Heart right ventricle (tissue), 16 donors: ENCODE data around the gene DENND2D. TPM values are rescaled to one million over a fixed set of nuclear protein-coding genes. Genes with fewer than 3 reads are reported as not detected.

Experiments
- ATAC-seq, 8 donors: fragments of 200-7000 bp; cut with Tn5 transposase; one replicate each; pipeline ENCODE4 v1.9.1; 2020; ENCODE audit warnings: mild to moderate bottlenecking in 8 of 8, moderate library complexity in 8 of 8, moderate number of reproducible peaks in 1 of 8
- DNase-seq, 2 donors: peaks; one replicate each; pipeline ENCODE4 v3.0.0-alpha.2; 2020
- H3K27ac ChIP-seq, 10 donors: fragments of 200-600 bp; sonication (generic) in 2 of 10; one replicate each; pipeline versions ENCODE4 v1.5.0 to v1.8.0; 2020 to 2022; ENCODE audit warnings: mild to moderate bottlenecking in 3 of 10
- H3K27me3 ChIP-seq, 7 donors: fragments of 200-600 bp; one replicate each; pipeline ENCODE4 v1.8.0; 2021 to 2022; ENCODE audit warnings: mild to moderate bottlenecking in 2 of 7
- H3K36me3 ChIP-seq, 9 donors: fragments of 200-600 bp; sonication (generic) in 1 of 9; one replicate each; pipeline versions ENCODE4 v1.5.0 to v1.8.0; 2020 to 2022; ENCODE audit warnings: mild to moderate bottlenecking in 2 of 9
- H3K4me1 ChIP-seq, 9 donors: fragments of 200-600 bp; sonication (generic) in 1 of 9; one replicate each; pipeline versions ENCODE4 v1.5.0 to v1.8.0; 2020 to 2022; ENCODE audit warnings: mild to moderate bottlenecking in 4 of 9
- H3K4me3 ChIP-seq, 10 donors: fragments of 200-600 bp; sonication (generic) in 2 of 10; one replicate each; pipeline versions ENCODE4 v1.5.0 to v1.8.0; 2020 to 2022; ENCODE audit warnings: mild to moderate bottlenecking in 7 of 10, moderate library complexity in 2 of 10
- H3K9me3 ChIP-seq, 11 donors: fragments of 200-600 bp in 10 of 11; sonication (generic) in 2 of 11; one replicate each; pipeline versions ENCODE4 v1.5.0 to v1.8.0; 2013 to 2022; ENCODE audit warnings: mild to moderate bottlenecking in 2 of 11, control low read depth in 1 of 11, moderate library complexity in 1 of 11
- CTCF ChIP-seq, 9 donors: fragments of 200-600 bp; sonication (generic) in 2 of 9; IDR thresholded peaks; one replicate each; pipeline versions ENCODE4 v1.5.0 to v1.8.0; 2021 to 2022; ENCODE audit warnings: antibody characterized with exemption in 9 of 9, mild to moderate bottlenecking in 5 of 9, moderate library complexity in 1 of 9
- WGBS, 2 donors: extraction: QIAGEN DNeasy Blood & Tissue Kit; methylation state at CpG; one replicate each; pipeline ENCODE4 v1.1.7; 2013; ENCODE audit warnings: inconsistent platforms in 1 of 2; 5-methylcytosine and 5-hydroxymethylcytosine counted together
- intact Hi-C, 10 donors: fragments of 100-400 bp; cut with DNase I; formaldehyde crosslinking; loops; one replicate each; pipeline versions ENCODE4 v1.11.1 to v1.14.2; 2022
- polyA plus RNA-seq, 2 donors: library from polyadenylated mRNA; stranded (reverse); fragments of 200-250 nt; gene quantifications; one replicate each; pipeline ENCODE4 v1.2.3, GENCODE V29; 2013
- total RNA-seq, 10 donors: library from RNA; stranded (reverse); fragmentation: NEBNext Ultra II Directional in 3 of 10; extraction: Animal tissue kit (Norgen Biotek cat#: 25700) in 3 of 10; gene quantifications; one replicate each; pipeline versions ENCODE4 v1.2.1 to v1.2.4, GENCODE V29; 2021 to 2023
- donor health status: Arrhythmogenic right ventricular cardiomyopathy.
- donor health status: ischemic (EF 13 %, LVEDD 7.1; RV severe dilation, severe dysfunction).
- donor health status: healthy with polysubstance abuse.
- donor health status: DM: no; HTN: yes; CAD: no.
- donor health status: DM: no; HTN: no; CAD: no.
- donor health status: ischemic (EF 25% LVEDD 6.9; RV normal size, moderate dysfunction).
- donor health status: ischemic (EF 25% LVEDD 5.7; RV mildly dilated, moderate dysfunction).
- donor health status: healthy.
- donor health status: DM: yes; HTN: yes; CAD: no.
- donor health status: Ischemic cardiomyopathy.
- donor health status: ischemic (EF 35%, LVEDD 5.7; RV mildly dilated, moderate dysfunction).
- donor health status: nonischemic (EF 11% LVEDD 7.7; RV severe dilation, severe dysfunction).
- donor health status: DM: yes; HTN: yes; CAD: no.
- donor health status: PGD.
- donor health status: ischemic (EF 29% LVEDD 5.4; RV normal size, mild dysfunction).
- donor health status: nonischemic (EF 23%, LVEDD 6.1; RV moderate dilation, normal function).

DENND2D gene
- total and polyA plus RNA-seq, 12 donors = 0.46 to 11.9 (median 1.0) TPM

GRCh38 chr1:111176678-111177077, 23.8 kb downstream of the DENND2D start:
- Histone ChIP-seq H3K27me3 (no peaks in the 10 kb centered on the region), H3K27ac (no peak overlapping the region), H3K4me3 (no peak overlapping the region), H3K36me3 (peaks cover 0 to 95% (median 15%) of the 10 kb centered on the region in 9 donors), H3K4me1 (peaks cover 0 to 7% (median 0%) of the 10 kb centered on the region in 9 donors), H3K9me3 (no peaks in the 10 kb centered on the region)
- WGBS, 2 donors = 67 to 70% methylated on average over 1 of the region's 1 CpG
- ATAC-seq = no peak
- DNase-seq = no peak
- intact Hi-C loops = no loop called here
- no peak for TF ChIP-seq CTCF (IDR thresholded peaks at IDR 0.05)

GRCh38 chr1:111175349-111175748, 25.1 kb downstream of the DENND2D start:
- no peaks in the 10 kb centered on the region for H3K9me3 ChIP-seq
- no peaks in the 10 kb centered on the region for H3K27me3 ChIP-seq
- intact Hi-C loops = no loop called here
- peaks cover 0 to 4% (median 0%) of the 10 kb centered on the region in 9 donors for H3K4me1 ChIP-seq
- WGBS, 2 donors = 90 to 92% methylated on average over 3 of the region's 3 CpGs
- H3K36me3 ChIP-seq = peaks cover 0 to 97% (median 15%) of the 10 kb centered on the region in 9 donors
- no peak for ATAC-seq
- no peak for DNase-seq
- no peak overlapping the region for H3K4me3 ChIP-seq
- H3K27ac ChIP-seq = no peak overlapping the region
- TF ChIP-seq CTCF (IDR thresholded peaks at IDR 0.05) = no peak

GRCh38 chr1:111174070-111174469, 26.4 kb downstream of the DENND2D start:
- no peak for DNase-seq
- ATAC-seq = no peak
- H3K4me3 ChIP-seq = no peak overlapping the region
- H3K27ac ChIP-seq = no peak overlapping the region
- peaks cover 0 to 99% (median 15%) of the 10 kb centered on the region in 9 donors for H3K36me3 ChIP-seq
- intact Hi-C loops = no loop called here
- H3K27me3 ChIP-seq = no peaks in the 10 kb centered on the region
- H3K4me1 ChIP-seq = peaks cover 0 to 6% (median 0%) of the 10 kb centered on the region in 9 donors
- no peaks in the 10 kb centered on the region for H3K9me3 ChIP-seq
- no peak for TF ChIP-seq CTCF (IDR thresholded peaks at IDR 0.05)

GRCh38 chr1:111172463-111172862, 28.0 kb downstream of the DENND2D start:
- DNase-seq = no peak
- peaks cover 0 to 6% (median 0%) of the 10 kb centered on the region in 9 donors for H3K4me1 ChIP-seq
- intact Hi-C loops = no loop called here
- no peaks in the 10 kb centered on the region for H3K9me3 ChIP-seq
- H3K27ac ChIP-seq = no peak overlapping the region
- peaks cover 0 to 99% (median 15%) of the 10 kb centered on the region in 9 donors for H3K36me3 ChIP-seq
- no peak for ATAC-seq
- no peak for TF ChIP-seq CTCF (IDR thresholded peaks at IDR 0.05)
- H3K4me3 ChIP-seq = no peak overlapping the region
- no peaks in the 10 kb centered on the region for H3K27me3 ChIP-seq
